HG03139 (cell line): ENCODE measurements around the gene ASAH2B.

ENCODE experiments used
- ATAC-seq: cut with Tn5 transposase; IDR thresholded peaks from one replicate; pipeline ENCODE4 v1.9.1; 2021; ENCODE audit not compliant: unreplicated experiment

Gene ASAH2B

DNA sequence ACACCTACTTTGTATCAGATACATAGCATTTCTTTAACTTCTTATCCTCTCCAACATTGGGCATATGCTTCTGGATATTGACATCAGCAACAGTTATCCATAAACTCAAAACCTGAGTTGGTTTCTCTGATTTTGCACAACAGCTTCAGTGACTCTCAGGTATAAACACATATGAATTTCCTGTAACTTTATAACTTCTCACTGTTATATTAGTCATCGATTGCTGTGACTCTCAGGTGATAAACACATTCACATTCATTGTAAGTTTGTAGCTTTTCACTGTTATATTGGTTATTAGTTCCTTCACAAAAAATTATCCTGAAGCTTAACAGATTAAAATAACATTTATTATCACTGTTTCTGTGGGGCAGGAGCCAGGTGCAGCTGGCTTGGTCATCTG lies 57.0 kb downstream of the ASAH2B start:
- ATAC-seq, result no peak

GRCh38 chr10:50798297-50798696 lies 58.6 kb downstream of the ASAH2B start:
- ATAC-seq, result no peak

DNA sequence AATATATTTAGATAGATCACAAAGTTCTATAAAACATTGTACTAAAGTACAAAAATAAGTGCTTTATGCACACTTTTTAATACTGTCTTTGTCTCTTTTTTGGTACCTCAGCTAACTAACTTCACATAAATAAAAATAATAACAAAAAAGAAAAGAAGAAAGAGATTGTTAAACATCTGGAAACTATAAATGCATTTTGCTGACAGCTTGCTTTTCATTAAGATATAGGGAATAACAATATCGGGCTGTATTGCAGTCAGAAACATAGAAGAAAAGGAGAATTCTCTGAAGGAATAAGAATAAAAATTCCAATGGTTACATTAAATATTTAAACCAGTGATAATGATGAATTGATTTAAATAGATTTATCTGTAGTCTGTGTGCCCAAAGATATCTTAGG lies 59.9 kb downstream of the ASAH2B start:
- no peak for ATAC-seq

DNA sequence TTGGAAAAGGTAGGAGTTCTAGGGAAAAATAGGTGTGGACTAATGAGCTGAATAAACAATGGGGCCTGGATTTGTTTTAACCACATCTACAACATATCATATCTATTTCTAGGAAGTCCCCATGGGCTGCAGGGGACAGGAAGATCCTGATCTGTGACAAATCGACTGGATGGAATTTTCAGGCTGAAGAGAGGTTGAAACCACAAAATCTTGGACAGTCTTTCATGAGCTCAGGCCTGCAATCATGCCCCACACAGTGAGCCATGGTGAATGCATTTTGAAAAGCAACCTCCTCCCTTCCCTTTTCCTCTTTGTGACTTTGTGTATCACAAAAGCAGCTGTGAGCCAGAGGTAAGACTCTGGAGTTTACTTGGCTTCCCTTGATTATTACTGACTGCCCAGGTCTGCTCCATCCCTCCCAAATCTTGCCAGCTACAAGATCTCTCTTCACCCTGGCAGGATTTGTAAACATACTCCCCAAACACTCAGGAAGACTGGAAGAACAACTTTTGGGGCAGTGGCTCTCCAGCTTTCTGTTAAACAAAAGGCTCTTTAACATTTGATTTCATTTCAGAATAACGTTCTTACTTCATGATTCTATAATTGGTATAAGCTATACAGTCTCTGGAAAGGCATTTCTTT lies 66.4 kb downstream of the ASAH2B start:
- no peak for ATAC-seq

DNA sequence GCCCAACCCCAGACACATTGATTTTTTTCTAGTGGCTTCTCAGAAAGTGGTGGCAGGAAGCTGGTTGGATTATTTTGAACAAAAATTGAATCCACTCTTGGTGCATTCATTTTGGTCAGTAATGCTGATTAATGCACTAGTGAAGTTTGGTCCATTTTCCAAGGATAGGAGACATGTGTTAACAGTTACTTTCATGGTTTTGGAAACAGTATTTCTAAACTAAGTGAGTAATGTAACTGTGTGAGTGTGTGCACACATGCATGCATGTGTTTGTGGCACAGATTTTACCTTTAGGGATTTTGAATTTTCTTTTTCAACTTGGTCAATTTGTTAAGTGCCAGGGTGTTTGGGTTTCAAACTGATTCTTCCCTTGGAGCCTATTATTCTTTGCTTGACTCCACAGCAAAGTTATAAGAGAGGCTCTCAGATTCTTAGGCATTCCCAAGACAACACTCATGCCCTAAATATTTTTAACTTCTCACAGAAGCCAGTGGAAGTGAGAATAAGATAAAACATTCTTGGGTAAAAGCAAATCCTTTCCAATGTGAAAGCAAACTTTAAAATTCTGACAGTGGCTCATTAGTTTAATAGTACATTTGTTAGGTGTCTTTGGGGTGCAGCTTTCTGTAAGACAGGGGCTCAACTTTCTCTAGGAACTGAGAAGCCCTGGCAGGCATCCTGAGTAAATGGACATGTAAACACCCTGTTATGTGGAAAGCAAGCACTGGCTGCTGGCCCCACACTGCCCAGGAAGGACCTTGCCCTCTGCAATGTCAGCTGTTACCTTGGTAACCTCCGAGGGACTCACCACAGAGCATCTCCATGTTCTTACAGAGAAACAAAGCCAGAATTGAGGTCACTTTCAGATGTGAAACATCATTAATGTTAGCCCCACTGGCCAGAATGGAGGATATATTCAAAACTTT lies 68.4 kb downstream of the ASAH2B start:
- ATAC-seq, result no peak
